Measurements from ENCODE around the gene MED20. TPM values are rescaled to one million over a fixed set of nuclear protein-coding genes. Genes with fewer than 3 reads are reported as not detected.

Gene MED20
- total RNA-seq, 4 donors from 2014 or later, result 11.5 to 16.5 (median 12.1) TPM

DNA sequence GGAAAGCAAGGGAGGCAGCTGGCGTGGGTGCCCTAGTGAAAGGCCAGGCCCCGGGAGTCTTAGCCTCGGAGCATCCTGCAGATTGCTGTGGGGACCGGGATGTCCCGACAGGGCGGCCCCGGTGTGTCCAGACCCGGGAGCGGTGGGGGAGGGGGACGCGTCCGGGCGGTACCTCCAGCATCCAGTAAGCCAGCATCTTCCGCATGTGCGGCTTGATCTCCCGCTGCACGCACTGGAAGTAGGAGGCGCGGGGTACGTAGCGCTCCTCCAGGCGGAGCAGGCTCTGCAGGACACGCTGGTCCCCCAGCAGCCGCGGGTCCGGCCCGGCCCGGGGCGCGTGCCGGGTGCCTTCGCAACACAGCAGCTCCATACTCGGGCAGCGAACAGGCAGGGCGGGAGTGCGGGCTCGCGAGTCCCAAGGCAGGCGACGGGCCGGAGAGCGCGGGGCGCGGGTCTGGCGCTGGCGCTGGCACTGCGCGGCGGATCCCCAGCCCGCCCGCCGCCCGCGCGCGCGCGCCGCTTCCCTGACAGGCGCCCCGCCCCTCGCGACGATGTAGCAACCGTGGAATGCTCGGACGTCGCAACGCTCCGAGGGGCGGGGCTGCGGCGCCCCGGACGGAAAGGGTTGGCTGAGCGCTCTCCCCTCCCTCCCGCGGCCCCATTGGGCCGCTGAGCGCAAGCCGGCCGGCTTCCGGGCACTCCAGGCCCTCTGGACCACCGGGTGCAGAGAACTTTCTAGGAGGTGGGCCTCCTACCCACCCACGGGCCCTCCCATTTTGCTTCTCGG is 20.5 kb upstream of the MED20 start, which contains the start of gene CCND3:
CCND3 (minus strand) TSS at position 529 of the 787 bp plus-strand sequence; CDS start at position 370, 159 bp downstream.
- H3K36me3 ChIP-seq, result no peaks in the 10 kb centered on the region
- in situ Hi-C loops (cut with MboI; ENCODE audit: low sequenced_read_pairs in 4 of 4), result loop anchor here in 1 of 4 donors (25.0 kb wide), 1 partner anchor 621 kb away; the partner anchor contains the start of gene UBR2
- intact Hi-C loops (cut with DNase I; ENCODE audit: low total_unique reads), result loop anchor here (1.0 to 5.0 kb wide), 4 partner anchors 20 to 155 kb away; partner anchors contain the start of genes BYSL, MED20 and USP49
- peak within 1 kb of the TSS; percentile 66 to 97 (median 72) for H3K4me3 ChIP-seq
- TF ChIP-seq POLR2A (IDR thresholded peaks at IDR 0.05), result peak; percentile 42 to 46
- TF ChIP-seq, protein P1, sequence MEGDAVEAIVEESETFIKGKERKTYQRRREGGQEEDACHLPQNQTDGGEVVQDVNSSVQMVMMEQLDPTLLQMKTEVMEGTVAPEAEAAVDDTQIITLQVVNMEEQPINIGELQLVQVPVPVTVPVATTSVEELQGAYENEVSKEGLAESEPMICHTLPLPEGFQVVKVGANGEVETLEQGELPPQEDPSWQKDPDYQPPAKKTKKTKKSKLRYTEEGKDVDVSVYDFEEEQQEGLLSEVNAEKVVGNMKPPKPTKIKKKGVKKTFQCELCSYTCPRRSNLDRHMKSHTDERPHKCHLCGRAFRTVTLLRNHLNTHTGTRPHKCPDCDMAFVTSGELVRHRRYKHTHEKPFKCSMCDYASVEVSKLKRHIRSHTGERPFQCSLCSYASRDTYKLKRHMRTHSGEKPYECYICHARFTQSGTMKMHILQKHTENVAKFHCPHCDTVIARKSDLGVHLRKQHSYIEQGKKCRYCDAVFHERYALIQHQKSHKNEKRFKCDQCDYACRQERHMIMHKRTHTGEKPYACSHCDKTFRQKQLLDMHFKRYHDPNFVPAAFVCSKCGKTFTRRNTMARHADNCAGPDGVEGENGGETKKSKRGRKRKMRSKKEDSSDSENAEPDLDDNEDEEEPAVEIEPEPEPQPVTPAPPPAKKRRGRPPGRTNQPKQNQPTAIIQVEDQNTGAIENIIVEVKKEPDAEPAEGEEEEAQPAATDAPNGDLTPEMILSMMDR (IDR thresholded peaks at IDR 0.05 in 4 of 5, conservative IDR thresholded peaks at IDR 0.05 in 1 of 5), result peak in 1 of 5 experiments; percentile 16
- peak; percentile 92 to 94 for ATAC-seq
- H3K27me3 ChIP-seq, result no peaks in the 10 kb centered on the region
- peak; percentile 78 to 84 for DNase-seq
- H3K9me3 ChIP-seq, result no peaks in the 10 kb centered on the region
- H3K27ac ChIP-seq, result peak within 1 kb of the TSS; percentile 67 to 79 (median 74)
- H3K4me1 ChIP-seq, result peaks cover 21 to 33% of the 10 kb centered on the region in 2 donors

DNA sequence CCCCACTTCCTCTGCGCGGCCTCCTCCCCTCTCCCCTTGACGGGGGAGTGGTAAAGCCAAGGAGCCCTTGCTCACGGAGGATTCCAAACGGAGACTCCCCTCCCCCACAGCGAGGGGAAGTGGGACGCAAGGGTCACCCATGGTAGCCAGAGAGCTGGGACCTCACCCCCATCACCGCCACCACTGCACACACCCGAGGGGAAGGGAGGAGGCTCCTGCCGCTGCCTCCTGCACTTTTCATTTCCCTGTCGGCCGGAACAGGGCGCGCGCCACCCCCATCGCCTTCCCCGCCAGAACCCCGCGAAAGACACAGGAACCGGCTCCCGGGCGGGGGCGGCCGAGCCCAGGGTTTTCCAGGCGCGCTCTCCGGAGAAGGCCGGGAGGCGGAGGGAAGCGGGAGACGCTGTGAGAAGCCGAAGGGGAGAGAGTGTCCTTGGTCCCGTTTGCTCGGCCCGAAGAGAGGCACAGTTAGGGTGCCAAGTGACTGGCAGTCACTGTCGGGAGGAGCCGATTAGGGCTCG is 19.9 kb upstream of the MED20 start:
- Histone ChIP-seq H3K36me3 (peaks cover 0 to 1% of the 10 kb centered on the region in 2 donors), H3K27ac (peak overlapping the region; percentile 67 to 79 (median 74)), H3K4me1 (peaks cover 23 to 34% of the 10 kb centered on the region in 2 donors), H3K9me3 (no peaks in the 10 kb centered on the region), H3K4me3 (peak overlapping the region; percentile 66 to 97 (median 72)), H3K27me3 (no peaks in the 10 kb centered on the region)
- intact Hi-C loops (cut with DNase I; ENCODE audit: low total_unique reads) (loop anchor here (1.0 to 5.0 kb wide), 4 partner anchors 20 to 155 kb away; partner anchors contain the start of genes BYSL, MED20 and USP49), in situ Hi-C loops (cut with MboI; ENCODE audit: low sequenced_read_pairs in 4 of 4) (loop anchor here in 1 of 4 donors (25.0 kb wide), 1 partner anchor 621 kb away; the partner anchor contains the start of gene UBR2)
- DNase-seq (peak in 1 of 2 donors; percentile 16), ATAC-seq (peak in 1 of 2 donors; percentile 1)
- TF ChIP-seq POLR2A (IDR thresholded peaks at IDR 0.05), result no peak
- TF ChIP-seq, protein P1 (IDR thresholded peaks at IDR 0.05 in 4 of 5, conservative IDR thresholded peaks at IDR 0.05 in 1 of 5), result no peak

DNA sequence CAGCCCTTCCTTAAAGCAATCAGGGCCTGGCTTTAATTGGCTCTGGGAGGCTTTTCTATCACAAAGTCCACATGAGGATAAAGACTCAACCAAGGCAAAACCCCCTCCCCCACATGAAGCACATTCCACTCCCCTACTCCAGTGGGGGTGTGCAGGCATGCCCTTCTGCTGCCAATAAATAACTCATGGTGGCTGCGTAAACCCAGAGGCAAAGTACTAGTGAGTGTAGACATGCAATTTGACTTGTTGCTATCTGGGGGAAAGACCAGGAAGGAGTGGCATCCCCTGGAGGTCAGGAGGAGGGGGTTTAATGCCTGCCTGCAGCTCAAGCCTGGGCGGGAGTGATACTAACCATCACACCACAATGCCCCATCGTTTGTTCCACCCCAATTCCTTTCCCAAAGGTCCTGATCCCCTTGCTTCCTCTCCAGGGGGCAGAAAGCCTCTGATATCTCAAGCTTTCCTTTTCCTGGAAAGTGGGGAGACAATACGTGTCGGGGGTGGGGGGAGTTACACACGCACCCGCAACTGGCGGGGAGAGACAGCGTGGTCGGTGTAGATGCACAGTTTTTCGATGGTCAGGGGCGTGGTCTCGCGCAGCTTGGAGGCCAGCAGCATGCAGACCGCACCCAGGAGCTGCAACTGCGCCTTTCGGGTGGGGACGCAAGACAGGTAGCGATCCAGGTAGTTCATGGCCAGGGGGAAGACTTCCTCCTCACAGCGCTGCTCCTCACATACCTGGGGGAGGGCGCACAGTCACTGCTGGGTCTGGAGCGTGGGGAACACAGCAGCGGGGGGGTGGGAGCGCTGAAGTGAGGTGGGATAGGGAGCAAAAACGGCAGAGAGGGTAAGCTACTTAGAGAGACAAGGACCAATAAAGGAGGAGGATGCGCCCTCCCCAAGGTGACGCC is 19.2 kb upstream of the MED20 start:
- DNase-seq (no peak), ATAC-seq (no peak)
- H3K4me1 ChIP-seq, result peaks cover 23 to 34% of the 10 kb centered on the region in 2 donors
- H3K4me3 ChIP-seq, result peak overlapping the region; percentile 66 to 97 (median 72)
- in situ Hi-C loops (cut with MboI; ENCODE audit: low sequenced_read_pairs in 4 of 4), result loop anchor here in 3 of 4 donors (5.0 to 25.0 kb wide), 3 partner anchors 105 to 622 kb away; partner anchors contain the start of gene UBR2 (in 1 of the 3)
- no peaks in the 10 kb centered on the region for H3K9me3 ChIP-seq
- intact Hi-C loops (cut with DNase I; ENCODE audit: low total_unique reads), result loop anchor here (5.0 kb wide), 1 partner anchor 102 kb away; no protein-coding TSS in a partner anchor
- TF ChIP-seq, protein P1 (IDR thresholded peaks at IDR 0.05 in 4 of 5, conservative IDR thresholded peaks at IDR 0.05 in 1 of 5), result no peak
- TF ChIP-seq POLR2A (IDR thresholded peaks at IDR 0.05), result no peak
- no peaks in the 10 kb centered on the region for H3K27me3 ChIP-seq
- H3K27ac ChIP-seq, result peak overlapping the region; percentile 67 to 79 (median 74)
- peaks cover 0 to 9% of the 10 kb centered on the region in 2 donors for H3K36me3 ChIP-seq

Measured in gastrocnemius medialis (tissue), 4 donors.